HUES6 (cell line): Measurements from ENCODE around the gene IGFBP6.

Experiments used
- H3K27ac ChIP-seq: 2 replicates; pipeline ENCODE4 v1.7.0; 2013; ENCODE audit warnings: low read depth, mild to moderate bottlenecking, low read length, inconsistent platforms
- H3K27me3 ChIP-seq: 2 replicates; pipeline ENCODE4 v1.6.1; 2013; ENCODE audit warnings: low read length; ENCODE audit not compliant: control insufficient read depth, insufficient read depth
- H3K36me3 ChIP-seq: 2 replicates; pipeline ENCODE4 v1.6.1; 2013; ENCODE audit warnings: low read length; ENCODE audit not compliant: control insufficient read depth, insufficient read depth
- H3K4me1 ChIP-seq: 2 replicates; pipeline ENCODE4 v1.6.1; 2013; ENCODE audit warnings: low read length; ENCODE audit not compliant: control insufficient read depth, insufficient read depth
- H3K4me3 ChIP-seq: 2 replicates; pipeline ENCODE4 v1.5.1; 2013; ENCODE audit warnings: low read depth, low read length
- H3K9ac ChIP-seq: one replicate; pipeline ENCODE4 v1.6.1; 2013; ENCODE audit warnings: mild to moderate bottlenecking, low read length
- H3K9me3 ChIP-seq: 2 replicates; pipeline ENCODE4 v1.6.1; 2013; ENCODE audit warnings: low read depth, low read length; ENCODE audit not compliant: control insufficient read depth, insufficient read depth

Gene IGFBP6

DNA sequence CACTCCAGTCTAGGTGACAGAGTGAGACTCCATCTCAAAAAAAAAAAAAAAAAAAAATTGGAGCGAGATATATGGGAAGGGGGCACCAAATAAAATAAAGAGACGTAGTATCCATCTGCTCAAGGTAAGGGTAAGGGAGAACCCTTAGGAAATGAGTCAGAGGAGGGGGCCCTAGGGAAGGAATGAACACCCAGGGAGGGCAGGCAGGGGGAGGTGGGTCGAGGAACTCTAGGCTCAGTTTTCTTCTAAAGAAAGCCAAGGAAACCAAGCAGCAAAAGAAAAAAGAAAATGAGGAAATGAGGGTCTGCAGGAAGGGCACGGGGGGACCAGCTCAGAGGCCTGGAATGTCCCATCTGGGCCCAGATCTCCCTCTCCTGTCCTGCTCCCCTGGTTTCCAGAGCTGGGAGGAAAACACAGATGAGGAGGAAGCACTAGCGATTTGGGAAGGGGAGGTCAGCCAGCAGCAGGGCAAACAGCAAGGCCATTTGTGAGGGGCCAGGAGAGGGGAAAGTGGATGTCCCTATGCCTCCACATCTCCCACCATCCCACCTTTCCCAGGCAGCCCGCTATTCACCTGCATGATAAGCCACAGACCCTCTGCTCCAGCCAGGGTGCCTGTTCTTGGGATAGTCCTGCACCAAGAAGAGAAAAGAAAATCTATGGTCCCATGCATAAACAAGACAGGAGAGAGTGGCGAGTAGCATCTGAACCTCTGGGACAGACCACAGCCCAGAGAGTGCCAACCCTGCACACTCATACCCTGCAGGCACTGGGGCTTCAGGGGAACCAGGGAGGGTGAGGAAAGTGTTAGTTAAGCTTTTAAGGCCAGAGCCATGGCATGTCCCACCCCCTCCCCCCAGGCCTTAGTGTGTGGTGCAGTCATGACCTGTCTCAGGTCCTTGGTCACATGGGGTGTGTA lies 30.1 kb upstream of the IGFBP6 start:
- no peaks in the 10 kb centered on the region for H3K9me3 ChIP-seq
- no peak overlapping the region for H3K4me3 ChIP-seq
- H3K36me3 ChIP-seq: peaks cover 6% of the 10 kb centered on the region
- no peak overlapping the region for H3K27ac ChIP-seq
- H3K27me3 ChIP-seq: 0 out of 2 replicates have a peak, but pooled peaks cover 2% of the 10 kb centered on the region
- H3K4me1 ChIP-seq: peaks cover 39% of the 10 kb centered on the region
- H3K9ac ChIP-seq: no peak overlapping the region

DNA sequence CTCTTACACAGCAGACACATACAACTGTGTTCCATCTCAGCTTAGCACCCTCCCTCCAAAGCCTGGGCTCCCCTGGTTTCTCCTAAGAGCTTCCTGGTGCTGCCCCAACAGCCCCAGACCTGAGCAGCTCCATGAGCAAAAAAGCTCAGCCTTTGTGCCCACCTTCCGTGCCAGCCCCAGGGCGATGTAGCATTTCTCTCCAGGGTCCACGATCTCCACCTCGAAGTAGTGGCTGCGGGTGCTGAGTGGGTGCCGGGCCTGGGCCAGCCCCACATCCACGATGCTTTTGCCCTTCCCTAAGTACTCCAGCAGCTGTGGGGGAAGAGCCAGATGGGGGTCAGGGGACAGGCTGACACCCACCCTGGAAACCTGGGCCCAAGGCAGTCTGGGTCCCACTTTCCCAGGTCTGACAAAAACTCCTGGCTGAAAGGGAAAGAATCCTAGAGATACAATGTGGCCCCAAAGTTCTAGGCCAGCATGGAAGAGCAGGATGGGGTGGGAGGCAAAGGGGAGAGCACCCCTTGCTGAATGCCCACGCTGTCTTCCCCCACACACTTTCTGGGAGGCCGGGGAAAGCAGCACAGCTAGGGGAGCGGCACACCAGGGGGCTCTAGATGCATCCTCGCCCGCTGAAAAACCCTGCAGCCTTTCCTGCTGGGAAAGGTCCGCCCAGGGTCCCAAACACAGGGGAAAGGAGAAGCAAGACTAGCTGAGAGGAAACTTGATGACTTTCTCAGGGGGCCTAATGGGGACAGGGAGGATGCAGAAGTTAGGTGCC lies 29.3 kb upstream of the IGFBP6 start:
- Histone ChIP-seq H3K9me3 (no peaks in the 10 kb centered on the region), H3K36me3 (peaks cover 6% of the 10 kb centered on the region), H3K4me1 (peaks cover 44% of the 10 kb centered on the region), H3K27me3 (0 out of 2 replicates have a peak, but pooled peaks cover 2% of the 10 kb centered on the region), H3K27ac (no peak overlapping the region), H3K9ac (no peak overlapping the region), H3K4me3 (no peak overlapping the region)

DNA sequence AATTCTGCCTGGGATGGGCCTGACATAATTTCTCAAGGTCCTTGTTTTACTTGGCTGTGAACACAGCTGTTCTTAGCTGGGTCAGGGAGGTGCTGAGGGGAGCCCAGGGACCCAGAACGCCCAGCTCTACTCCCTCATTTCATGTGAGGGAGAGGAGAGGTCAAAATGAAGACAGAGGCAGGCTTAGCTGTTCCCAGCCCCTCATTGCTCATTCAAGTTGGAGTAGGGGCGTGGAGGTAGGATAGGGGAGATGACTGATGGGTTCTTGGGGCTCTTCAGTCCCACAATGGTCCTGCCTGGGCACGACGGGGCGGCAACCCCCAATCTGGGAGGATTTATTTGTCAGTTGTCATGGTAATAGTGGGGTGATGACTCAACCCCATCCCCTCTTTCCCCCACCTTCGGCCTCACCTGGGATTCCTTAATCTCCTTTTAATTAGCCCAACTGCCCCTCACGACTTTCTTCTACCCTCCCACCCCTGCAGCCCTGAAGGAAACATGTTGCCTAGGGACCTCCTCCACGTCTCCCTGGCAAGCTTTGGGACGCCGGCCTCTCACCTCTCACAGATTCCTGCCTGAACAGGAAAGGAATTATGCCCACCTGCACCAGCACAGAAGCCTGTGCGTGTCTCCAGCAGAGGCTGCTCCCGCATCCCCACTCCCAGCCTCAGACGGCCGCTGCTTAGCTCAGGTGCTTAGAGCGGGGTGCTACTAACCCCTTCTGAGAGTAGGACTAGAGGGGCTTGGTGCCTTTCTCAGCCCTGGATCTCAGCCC lies 28.5 kb upstream of the IGFBP6 start:
- Histone ChIP-seq H3K9me3 (no peaks in the 10 kb centered on the region), H3K27ac (no peak overlapping the region), H3K36me3 (peaks cover 3% of the 10 kb centered on the region), H3K27me3 (0 out of 2 replicates have a peak, but pooled peaks cover 2% of the 10 kb centered on the region), H3K4me1 (peaks cover 44% of the 10 kb centered on the region), H3K9ac (no peak overlapping the region), H3K4me3 (no peak overlapping the region)

GRCh38 chr12:53069621-53070410 lies 27.7 kb upstream of the IGFBP6 start:
- H3K9ac ChIP-seq: no peak overlapping the region
- peaks cover 44% of the 10 kb centered on the region for H3K4me1 ChIP-seq
- H3K4me3 ChIP-seq: no peak overlapping the region
- 0 out of 2 replicates have a peak, but pooled peaks cover 2% of the 10 kb centered on the region for H3K27me3 ChIP-seq
- H3K9me3 ChIP-seq: no peaks in the 10 kb centered on the region
- H3K36me3 ChIP-seq: peaks cover 9% of the 10 kb centered on the region; the same call in 1 of the 2 replicates
- H3K27ac ChIP-seq: no peak overlapping the region

- Histone ChIP-seq H3K27ac (no peak overlapping the region), H3K9me3 (no peaks in the 10 kb centered on the region), H3K4me3 (no peak overlapping the region), H3K9ac (no peak overlapping the region), H3K36me3 (peaks cover 11% of the 10 kb centered on the region; the same call in 1 of the 2 replicates), H3K27me3 (0 out of 2 replicates have a peak, but pooled peaks cover 2% of the 10 kb centered on the region), H3K4me1 (peaks cover 44% of the 10 kb centered on the region)
These were observed 26.5 kb upstream of the IGFBP6 start for GRCh38 chr12:53070877-53071492.

DNA sequence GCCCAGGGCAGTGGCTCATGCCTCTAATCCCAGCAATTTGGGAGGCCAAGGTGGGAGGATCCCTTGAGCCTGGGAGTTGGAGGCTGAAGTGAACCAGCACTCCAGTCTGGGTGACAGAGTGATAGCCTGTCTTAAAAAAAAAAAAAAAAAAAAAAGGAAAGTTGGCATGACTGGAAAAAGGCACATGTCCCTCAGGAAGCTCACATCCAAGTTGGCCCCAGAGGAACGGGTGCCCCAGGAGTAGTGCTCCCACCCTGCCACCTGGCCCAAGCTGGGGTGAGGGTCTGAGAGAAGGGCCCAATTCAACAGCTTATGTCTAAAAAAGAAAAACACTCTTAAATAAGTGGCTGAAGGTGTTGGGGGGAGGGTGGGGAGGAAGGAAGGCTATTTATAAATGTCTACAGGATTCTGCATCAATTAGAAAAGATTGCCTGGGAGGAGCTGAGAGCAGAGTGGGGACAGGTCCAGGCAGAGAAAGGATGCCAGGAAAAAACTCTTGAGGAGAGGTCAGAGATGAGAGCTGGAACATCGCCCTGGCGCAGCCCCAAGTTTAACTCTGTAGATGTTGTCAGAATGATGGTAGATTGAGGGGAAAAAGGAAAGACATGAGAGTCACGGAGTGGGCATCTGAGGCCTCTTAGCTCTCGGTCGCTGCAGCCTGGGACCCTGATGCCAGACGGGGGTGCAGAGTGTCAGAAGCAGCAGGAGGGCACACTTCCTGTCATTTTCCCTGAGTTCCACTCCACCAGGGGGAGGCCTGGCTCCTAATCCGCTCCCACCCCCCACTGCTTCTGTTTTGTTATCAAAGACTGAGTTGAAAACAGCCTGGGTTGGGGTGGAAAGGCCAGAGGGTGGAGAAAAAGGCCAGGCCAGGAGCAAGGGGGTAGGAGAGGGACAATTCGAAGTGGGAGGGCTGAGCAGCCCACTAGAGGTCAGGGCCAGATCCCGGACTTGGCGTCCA lies 25.6 kb upstream of the IGFBP6 start:
- no peaks in the 10 kb centered on the region for H3K27me3 ChIP-seq
- peaks cover 12% of the 10 kb centered on the region; the same call in 1 of the 2 replicates for H3K36me3 ChIP-seq
- H3K9me3 ChIP-seq: no peaks in the 10 kb centered on the region
- no peak overlapping the region for H3K4me3 ChIP-seq
- H3K4me1 ChIP-seq: peaks cover 38% of the 10 kb centered on the region
- H3K27ac ChIP-seq: no peak overlapping the region
- no peak overlapping the region for H3K9ac ChIP-seq

DNA sequence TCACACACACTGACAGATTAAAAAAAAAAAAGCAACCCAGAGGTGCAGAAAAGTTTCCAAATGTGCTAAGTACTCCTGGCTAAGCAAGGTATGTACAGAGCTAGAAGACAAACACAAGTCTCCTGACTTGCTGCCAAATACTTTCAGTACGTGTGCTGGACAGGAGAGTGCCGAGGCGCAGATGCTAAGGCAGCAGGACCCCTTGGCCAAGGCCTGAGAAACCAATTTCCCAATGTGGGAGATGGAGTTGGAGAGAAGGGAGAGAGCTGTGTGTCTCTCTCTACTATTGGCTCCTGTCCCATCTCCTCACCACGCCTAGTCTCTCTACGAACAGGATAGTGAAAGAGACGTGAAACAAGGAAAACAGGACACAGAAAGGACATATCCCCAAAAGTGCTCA lies 23.6 kb upstream of the IGFBP6 start:
- peaks cover 39% of the 10 kb centered on the region for H3K4me1 ChIP-seq
- no peaks in the 10 kb centered on the region for H3K9me3 ChIP-seq
- no peak overlapping the region for H3K27ac ChIP-seq
- H3K9ac ChIP-seq: no peak overlapping the region
- peaks cover 12% of the 10 kb centered on the region; the same call in 1 of the 2 replicates for H3K36me3 ChIP-seq
- H3K4me3 ChIP-seq: no peak overlapping the region
- no peaks in the 10 kb centered on the region for H3K27me3 ChIP-seq

- H3K36me3 ChIP-seq: peaks cover 12% of the 10 kb centered on the region; the same call in 1 of the 2 replicates
- H3K27ac ChIP-seq: no peak overlapping the region
- H3K4me1 ChIP-seq: peaks cover 33% of the 10 kb centered on the region
These were observed 23.0 kb upstream of the IGFBP6 start for GRCh38 chr12:53074283-53074998.

DNA sequence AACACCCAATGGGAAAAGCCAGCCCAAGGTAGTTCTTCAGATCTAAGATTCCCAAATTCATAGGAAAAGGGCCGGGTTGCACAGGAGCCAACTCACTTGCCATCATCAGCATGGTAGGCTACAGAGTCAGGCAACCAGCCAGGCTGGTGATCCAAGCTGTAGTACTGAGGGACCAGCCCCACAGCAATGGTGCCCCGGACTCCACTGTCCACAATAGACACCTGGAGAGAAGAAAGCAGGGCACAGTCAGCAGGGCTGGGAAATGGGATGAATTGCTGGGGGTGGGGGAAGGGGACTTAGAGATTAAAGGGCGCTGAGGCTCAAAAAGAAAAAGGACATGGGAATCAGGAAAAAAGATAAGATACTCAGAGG lies 22.5 kb upstream of the IGFBP6 start:
- no peak overlapping the region for H3K4me3 ChIP-seq
- no peaks in the 10 kb centered on the region for H3K27me3 ChIP-seq
- H3K9ac ChIP-seq: no peak overlapping the region
- peaks cover 31% of the 10 kb centered on the region for H3K4me1 ChIP-seq
- H3K36me3 ChIP-seq: peaks cover 12% of the 10 kb centered on the region; the same call in 1 of the 2 replicates
- no peak overlapping the region for H3K27ac ChIP-seq
- H3K9me3 ChIP-seq: no peaks in the 10 kb centered on the region

More at GRCh38 chr12:53074283-53074998, 23.0 kb upstream of the IGFBP6 start:
- Histone ChIP-seq H3K4me3 (no peak overlapping the region), H3K27me3 (no peaks in the 10 kb centered on the region), H3K9ac (no peak overlapping the region), H3K9me3 (no peaks in the 10 kb centered on the region)
